ENCODE measurements around the gene HTN1.
"Not testable (repeated sequence)": the region's sequence is repeated elsewhere in the genome, so short reads cannot be mapped to it uniquely, and the experiment has no call there.

HTN1 gene

DNA sequence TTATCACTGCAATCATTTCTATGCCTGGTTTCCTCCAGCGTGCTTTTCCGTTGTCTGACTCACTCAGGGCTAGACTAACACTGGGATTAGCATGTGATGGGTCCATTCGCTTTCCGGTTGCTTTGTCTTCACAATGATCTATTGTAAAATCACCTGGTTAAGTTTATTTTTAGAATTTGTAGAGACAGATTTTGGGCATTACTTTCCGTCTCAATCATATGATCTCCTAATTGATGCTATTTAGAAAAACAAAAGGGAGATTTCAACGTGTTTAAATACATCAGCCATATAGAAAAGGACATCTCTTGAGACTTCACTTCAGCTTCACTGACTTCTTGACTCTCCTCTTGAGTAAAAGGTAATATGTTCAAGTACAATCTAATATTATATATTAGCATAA lies at the start of gene HTN1:
Gene HTN1 (plus strand): TSS at position 301 of the 400 bp plus-strand sequence. CDS start 2,639 bp downstream, outside the sequence.
- H3K4me3 ChIP-seq (ENCODE audit: low read depth, low read length); H3K36me3 ChIP-seq (ENCODE audit: insufficient read depth, low read length); H3K4me1 ChIP-seq (ENCODE audit: control insufficient read depth, insufficient read depth, low read length, unreplicated experiment); H3K27ac ChIP-seq (ENCODE audit: low read depth, low read length); H3K79me2 ChIP-seq (ENCODE audit: control insufficient read depth, insufficient read depth, low read length, unreplicated experiment); H3K27me3 ChIP-seq (ENCODE audit: insufficient read depth, low read length); H2AFZ ChIP-seq (ENCODE audit: low read length, unreplicated experiment): not testable (repeated sequence)

DNA sequence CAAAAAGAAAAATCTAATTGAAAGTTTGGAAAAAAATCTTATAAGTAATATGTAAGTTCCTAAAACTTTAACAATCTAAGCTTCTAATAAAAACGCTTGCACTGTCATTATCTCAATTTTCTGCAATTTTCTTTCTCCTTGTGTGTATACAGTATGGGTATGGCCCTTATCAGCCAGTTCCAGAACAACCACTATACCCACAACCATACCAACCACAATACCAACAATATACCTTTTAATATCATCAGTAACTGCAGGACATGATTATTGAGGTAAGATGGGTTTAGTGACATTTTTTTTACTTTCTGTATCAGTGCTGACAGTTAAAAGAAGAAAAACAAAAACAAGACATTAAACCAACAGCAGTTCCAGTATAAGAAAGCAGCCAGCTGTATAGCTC lies 49.5 kb upstream of the HTN1 start:
- H3K27ac ChIP-seq (ENCODE audit: low read depth, low read length), result no peak overlapping the region
- peaks cover 4% of the 10 kb centered on the region for H3K4me1 ChIP-seq (ENCODE audit: control insufficient read depth, insufficient read depth, low read length, unreplicated experiment)
- no peak overlapping the region for H2AFZ ChIP-seq (ENCODE audit: low read length, unreplicated experiment)
- H3K4me3 ChIP-seq (ENCODE audit: low read depth, low read length), result no peak overlapping the region
- H3K79me2 ChIP-seq (ENCODE audit: control insufficient read depth, insufficient read depth, low read length, unreplicated experiment), result no peaks in the 10 kb centered on the region
- no peaks in the 10 kb centered on the region for H3K36me3 ChIP-seq (ENCODE audit: insufficient read depth, low read length)
- H3K27me3 ChIP-seq (ENCODE audit: insufficient read depth, low read length), result no peaks in the 10 kb centered on the region

GRCh38 chr4:70002507-70002906 lies 47.7 kb upstream of the HTN1 start:
- no peak overlapping the region for H3K27ac ChIP-seq (ENCODE audit: low read depth, low read length)
- no peaks in the 10 kb centered on the region for H3K79me2 ChIP-seq (ENCODE audit: control insufficient read depth, insufficient read depth, low read length, unreplicated experiment)
- no peaks in the 10 kb centered on the region for H3K36me3 ChIP-seq (ENCODE audit: insufficient read depth, low read length)
- no peak overlapping the region for H2AFZ ChIP-seq (ENCODE audit: low read length, unreplicated experiment)
- no peaks in the 10 kb centered on the region for H3K27me3 ChIP-seq (ENCODE audit: insufficient read depth, low read length)
- H3K4me3 ChIP-seq (ENCODE audit: low read depth, low read length), result no peak overlapping the region
- H3K4me1 ChIP-seq (ENCODE audit: control insufficient read depth, insufficient read depth, low read length, unreplicated experiment), result peaks cover 4% of the 10 kb centered on the region

DNA sequence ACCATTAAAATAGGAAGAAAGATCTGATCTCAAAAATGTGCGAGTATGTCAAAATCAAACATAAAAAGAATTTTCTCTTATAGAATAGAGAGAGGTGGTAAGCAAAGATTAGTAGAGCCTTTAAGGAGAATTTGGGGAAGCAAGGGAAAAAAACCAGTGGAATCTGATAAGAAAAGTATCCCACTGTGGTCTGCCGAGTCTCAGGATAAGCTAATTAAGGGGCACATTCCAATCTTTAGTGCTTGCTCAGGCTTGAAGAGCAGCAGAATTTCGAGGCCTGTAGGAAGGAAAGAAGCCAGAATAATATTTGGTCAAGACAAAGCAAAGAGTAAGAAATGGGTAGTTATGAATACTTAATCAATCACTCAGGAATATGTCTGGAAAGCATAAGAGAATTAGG lies 41.5 kb upstream of the HTN1 start:
- no peaks in the 10 kb centered on the region for H3K27me3 ChIP-seq (ENCODE audit: insufficient read depth, low read length)
- no peaks in the 10 kb centered on the region for H3K79me2 ChIP-seq (ENCODE audit: control insufficient read depth, insufficient read depth, low read length, unreplicated experiment)
- H3K4me1 ChIP-seq (ENCODE audit: control insufficient read depth, insufficient read depth, low read length, unreplicated experiment), result no peaks in the 10 kb centered on the region
- H3K4me3 ChIP-seq (ENCODE audit: low read depth, low read length), result no peak overlapping the region
- H2AFZ ChIP-seq (ENCODE audit: low read length, unreplicated experiment), result no peak overlapping the region
- no peaks in the 10 kb centered on the region for H3K36me3 ChIP-seq (ENCODE audit: insufficient read depth, low read length)
- H3K27ac ChIP-seq (ENCODE audit: low read depth, low read length), result no peak overlapping the region

GRCh38 chr4:70019006-70019405 lies 31.2 kb upstream of the HTN1 start:
- H3K79me2 ChIP-seq (ENCODE audit: control insufficient read depth, insufficient read depth, low read length, unreplicated experiment); H3K4me1 ChIP-seq (ENCODE audit: control insufficient read depth, insufficient read depth, low read length, unreplicated experiment); H2AFZ ChIP-seq (ENCODE audit: low read length, unreplicated experiment); H3K27me3 ChIP-seq (ENCODE audit: insufficient read depth, low read length); H3K4me3 ChIP-seq (ENCODE audit: low read depth, low read length); H3K27ac ChIP-seq (ENCODE audit: low read depth, low read length); H3K36me3 ChIP-seq (ENCODE audit: insufficient read depth, low read length): not testable (repeated sequence)

- Histone ChIP-seq H3K27ac (ENCODE audit: low read depth, low read length) (no peak overlapping the region), H3K4me3 (ENCODE audit: low read depth, low read length) (no peak overlapping the region), H2AFZ (ENCODE audit: low read length, unreplicated experiment) (no peak overlapping the region), H3K27me3 (ENCODE audit: insufficient read depth, low read length) (no peaks in the 10 kb centered on the region), H3K4me1 (ENCODE audit: control insufficient read depth, insufficient read depth, low read length, unreplicated experiment) (no peaks in the 10 kb centered on the region), H3K36me3 (ENCODE audit: insufficient read depth, low read length) (no peaks in the 10 kb centered on the region), H3K79me2 (ENCODE audit: control insufficient read depth, insufficient read depth, low read length, unreplicated experiment) (no peaks in the 10 kb centered on the region)
These were observed 27.0 kb upstream of the HTN1 start for GRCh38 chr4:70023218-70023617.

- Histone ChIP-seq H3K4me1 (ENCODE audit: control insufficient read depth, insufficient read depth, low read length, unreplicated experiment) (no peaks in the 10 kb centered on the region), H2AFZ (ENCODE audit: low read length, unreplicated experiment) (no peak overlapping the region), H3K27me3 (ENCODE audit: insufficient read depth, low read length) (no peaks in the 10 kb centered on the region), H3K36me3 (ENCODE audit: insufficient read depth, low read length) (no peaks in the 10 kb centered on the region), H3K27ac (ENCODE audit: low read depth, low read length) (no peak overlapping the region), H3K79me2 (ENCODE audit: control insufficient read depth, insufficient read depth, low read length, unreplicated experiment) (no peaks in the 10 kb centered on the region), H3K4me3 (ENCODE audit: low read depth, low read length) (no peak overlapping the region)
These were observed 23.2 kb upstream of the HTN1 start for GRCh38 chr4:70027011-70027410.

DNA sequence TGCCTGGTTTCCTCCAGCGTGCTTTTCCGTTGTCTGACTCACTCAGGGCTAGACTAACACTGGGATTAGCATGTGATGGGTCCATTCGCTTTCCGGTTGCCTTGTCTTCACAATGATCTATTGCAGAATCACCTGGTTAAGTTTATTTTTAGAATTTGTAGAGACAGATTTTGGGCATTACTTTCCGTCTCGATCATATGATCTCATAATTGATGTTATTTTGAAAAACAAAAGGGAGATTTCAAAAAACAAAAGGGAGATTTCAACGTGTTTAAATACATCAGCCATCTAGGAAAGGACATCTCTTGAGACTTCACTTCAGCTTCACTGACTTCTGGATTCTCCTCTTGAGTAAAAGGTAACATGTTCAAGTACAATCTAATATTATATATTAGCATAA lies 22.1 kb upstream of the HTN1 start, which contains the start of gene HTN3:
Gene HTN3 (plus strand): TSS at position 301 of the 400 bp plus-strand sequence. CDS start 2,282 bp downstream, outside the sequence.
- H3K4me3 ChIP-seq (ENCODE audit: low read depth, low read length); H2AFZ ChIP-seq (ENCODE audit: low read length, unreplicated experiment); H3K4me1 ChIP-seq (ENCODE audit: control insufficient read depth, insufficient read depth, low read length, unreplicated experiment); H3K27ac ChIP-seq (ENCODE audit: low read depth, low read length); H3K36me3 ChIP-seq (ENCODE audit: insufficient read depth, low read length); H3K27me3 ChIP-seq (ENCODE audit: insufficient read depth, low read length); H3K79me2 ChIP-seq (ENCODE audit: control insufficient read depth, insufficient read depth, low read length, unreplicated experiment): not testable (repeated sequence)

GRCh38 chr4:70037559-70037958 lies 12.7 kb upstream of the HTN1 start:
- not testable (repeated sequence) for H3K27ac ChIP-seq (ENCODE audit: low read depth, low read length); H2AFZ ChIP-seq (ENCODE audit: low read length, unreplicated experiment); H3K4me3 ChIP-seq (ENCODE audit: low read depth, low read length); H3K79me2 ChIP-seq (ENCODE audit: control insufficient read depth, insufficient read depth, low read length, unreplicated experiment); H3K36me3 ChIP-seq (ENCODE audit: insufficient read depth, low read length); H3K27me3 ChIP-seq (ENCODE audit: insufficient read depth, low read length); H3K4me1 ChIP-seq (ENCODE audit: control insufficient read depth, insufficient read depth, low read length, unreplicated experiment)

- H3K4me3 ChIP-seq (ENCODE audit: low read depth, low read length); H3K27me3 ChIP-seq (ENCODE audit: insufficient read depth, low read length); H2AFZ ChIP-seq (ENCODE audit: low read length, unreplicated experiment); H3K79me2 ChIP-seq (ENCODE audit: control insufficient read depth, insufficient read depth, low read length, unreplicated experiment); H3K36me3 ChIP-seq (ENCODE audit: insufficient read depth, low read length); H3K27ac ChIP-seq (ENCODE audit: low read depth, low read length); H3K4me1 ChIP-seq (ENCODE audit: control insufficient read depth, insufficient read depth, low read length, unreplicated experiment): not testable (repeated sequence)
These were observed 10.3 kb upstream of the HTN1 start for GRCh38 chr4:70039928-70040327.

GRCh38 chr4:70041652-70042286 lies 8.5 kb upstream of the HTN1 start:
- Histone ChIP-seq H2AFZ (ENCODE audit: low read length, unreplicated experiment) (no peak overlapping the region), H3K27ac (ENCODE audit: low read depth, low read length) (no peak overlapping the region), H3K79me2 (ENCODE audit: control insufficient read depth, insufficient read depth, low read length, unreplicated experiment) (no peaks in the 10 kb centered on the region), H3K4me1 (ENCODE audit: control insufficient read depth, insufficient read depth, low read length, unreplicated experiment) (no peaks in the 10 kb centered on the region), H3K4me3 (ENCODE audit: low read depth, low read length) (no peak overlapping the region), H3K27me3 (ENCODE audit: insufficient read depth, low read length) (no peaks in the 10 kb centered on the region), H3K36me3 (ENCODE audit: insufficient read depth, low read length) (no peaks in the 10 kb centered on the region)
